NB4 (cell line): Measurements from ENCODE around the gene VEZF1.

Experiments used
- CTCF ChIP-seq: IDR thresholded peaks from one replicate; pipeline ENCODE4 v1.5.1; 2012; ENCODE audit warnings: low read depth, low read length
- MAX ChIP-seq: IDR thresholded peaks from 2 replicates; pipeline ENCODE4 v1.6.1; 2011; ENCODE audit warnings: low read depth, low read length
- MYC ChIP-seq: IDR thresholded peaks from 2 replicates; pipeline ENCODE4 v1.6.1; 2011; ENCODE audit warnings: low read depth, low read length
- POLR2A ChIP-seq: IDR thresholded peaks from 2 replicates; pipeline ENCODE4 v1.6.1; 2011; ENCODE audit warnings: mild to moderate bottlenecking; ENCODE audit not compliant: insufficient read length; ENCODE audit errors: extremely low read depth

- TF ChIP-seq MYC (no peak), POLR2A (no peak), CTCF (no peak), MAX (no peak)
Observed at GRCh38 chr17:57926723-57927047, 61.4 kb downstream of the VEZF1 start.
